HG03520 (cell line): ENCODE results near the gene DIP2B.
"Not testable (repeated sequence)": the region's sequence is repeated elsewhere in the genome, so short reads cannot be mapped to it uniquely, and the experiment has no call there.

Source experiments
- ATAC-seq: cut with Tn5 transposase; IDR thresholded peaks from one replicate; pipeline ENCODE4 v1.9.1; 2021; ENCODE audit warnings: mild to moderate bottlenecking, moderate library complexity; ENCODE audit not compliant: unreplicated experiment

The DIP2B gene

DNA sequence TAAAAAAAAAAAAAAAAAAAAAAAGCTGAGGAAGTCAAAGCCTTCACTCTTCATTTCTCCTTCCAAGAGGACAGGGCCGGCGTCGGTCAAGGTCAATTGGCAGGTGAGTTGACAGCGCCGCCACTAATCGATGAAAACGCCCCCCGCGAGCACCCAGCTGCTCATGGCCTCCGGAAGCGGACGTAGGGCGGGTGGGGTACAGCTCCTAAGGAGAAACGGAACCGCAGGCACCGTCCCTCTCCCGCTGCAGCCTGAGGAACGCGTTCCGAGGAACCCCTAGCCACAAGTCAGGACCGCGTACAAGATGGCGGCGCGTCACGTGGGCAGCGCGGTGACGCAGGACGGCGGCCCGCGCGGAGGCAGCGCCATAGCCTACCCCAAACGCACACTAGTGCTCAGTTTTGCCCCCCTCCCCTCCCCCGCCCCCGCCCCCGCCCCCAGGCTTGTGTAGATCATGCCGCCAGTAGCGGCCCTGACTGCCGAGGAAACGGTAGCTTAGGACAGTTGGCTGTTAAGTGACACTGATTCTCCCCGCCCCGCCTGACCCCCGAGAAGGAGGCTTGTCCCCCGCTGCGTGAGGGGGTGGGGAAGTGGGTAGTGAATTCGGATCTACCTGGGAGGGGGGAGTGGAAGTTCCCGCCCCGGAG is 259.0 kb downstream of the DIP2B start, which contains the start of gene ATF1:
Gene ATF1 (plus strand): TSS at position 463 of the 647 bp plus-strand sequence. CDS start 16,045 bp downstream, outside the sequence.
- peak; percentile 59 for ATAC-seq

DNA sequence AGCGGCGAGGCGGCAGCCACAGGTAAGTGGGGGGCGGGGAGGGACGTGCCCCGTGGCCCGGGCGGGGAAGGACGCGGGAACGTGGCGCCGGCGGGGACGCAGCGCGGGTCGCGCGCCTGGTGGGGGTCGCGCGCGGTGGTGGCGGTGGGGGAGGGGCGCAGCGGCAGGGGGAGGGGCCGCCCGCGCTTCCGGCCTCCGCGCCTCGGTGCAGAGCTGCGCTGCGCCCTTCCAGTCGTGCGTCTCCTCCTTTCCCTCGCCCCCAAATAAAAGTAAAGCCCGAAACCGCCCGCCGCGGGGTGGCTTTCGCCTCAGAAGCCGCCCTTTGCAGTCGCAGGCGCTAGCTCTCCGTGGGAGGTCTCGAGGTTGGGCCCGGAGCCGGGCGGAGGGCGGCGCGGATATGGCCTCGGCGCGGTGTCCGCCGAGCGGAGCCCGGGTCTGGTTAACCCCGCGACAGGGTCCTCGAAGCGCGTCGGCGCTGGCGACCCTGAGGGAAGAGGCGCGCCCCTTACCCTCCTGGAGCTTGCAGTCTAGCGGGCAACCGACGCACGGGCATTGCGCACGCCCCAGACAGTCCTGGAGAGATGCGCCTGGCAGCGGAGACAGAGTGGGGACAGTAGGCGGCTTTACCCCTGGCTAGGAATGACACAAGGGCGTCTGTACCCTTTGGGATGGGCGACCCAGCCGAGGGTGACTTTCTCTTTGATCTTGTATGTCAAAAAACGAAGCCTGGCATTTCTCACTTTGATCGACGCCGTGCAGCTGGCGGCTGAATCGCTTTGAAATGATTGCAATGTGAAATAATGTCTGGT is 259.7 kb downstream of the DIP2B start:
- peak; percentile 36 for ATAC-seq

DNA sequence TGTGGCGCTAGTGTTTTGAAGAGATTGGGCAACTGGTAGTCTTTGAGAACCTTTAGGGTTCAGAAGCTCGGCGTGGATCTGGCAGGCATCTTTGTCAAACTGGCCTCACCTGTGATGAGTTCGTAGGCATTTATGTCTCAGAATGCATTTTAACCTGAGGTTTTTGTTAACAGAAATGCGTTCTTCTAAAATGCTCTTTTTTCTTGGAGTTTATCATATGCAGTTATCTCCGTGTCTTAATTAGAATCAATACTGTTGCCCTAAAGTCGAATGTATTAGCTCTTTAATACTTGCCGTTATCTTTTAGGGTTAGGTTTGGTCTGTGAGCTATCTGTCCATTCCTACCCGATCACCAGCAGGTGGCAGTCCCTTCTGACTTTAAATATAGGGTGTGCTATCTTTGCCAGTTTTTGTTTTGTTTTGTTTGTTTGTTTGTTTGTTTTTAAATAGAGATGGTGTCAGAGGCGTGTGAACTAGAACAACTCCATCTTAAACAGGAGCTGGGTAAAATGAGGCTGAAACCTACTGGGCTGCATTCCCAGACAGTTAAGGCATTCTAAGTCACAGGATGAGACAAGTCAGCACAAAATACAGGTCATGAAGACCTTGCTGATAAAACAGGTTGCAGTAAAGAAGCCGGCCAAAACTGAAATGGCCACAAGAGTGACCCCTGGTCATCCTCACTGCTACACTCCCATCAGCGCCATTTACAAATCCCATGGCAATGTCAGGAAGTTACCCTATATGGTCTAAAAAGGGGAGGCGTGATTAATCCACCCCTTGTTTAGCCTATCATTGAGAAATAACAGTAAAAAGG is 260.5 kb downstream of the DIP2B start:
- peak; percentile 34 for ATAC-seq

DNA sequence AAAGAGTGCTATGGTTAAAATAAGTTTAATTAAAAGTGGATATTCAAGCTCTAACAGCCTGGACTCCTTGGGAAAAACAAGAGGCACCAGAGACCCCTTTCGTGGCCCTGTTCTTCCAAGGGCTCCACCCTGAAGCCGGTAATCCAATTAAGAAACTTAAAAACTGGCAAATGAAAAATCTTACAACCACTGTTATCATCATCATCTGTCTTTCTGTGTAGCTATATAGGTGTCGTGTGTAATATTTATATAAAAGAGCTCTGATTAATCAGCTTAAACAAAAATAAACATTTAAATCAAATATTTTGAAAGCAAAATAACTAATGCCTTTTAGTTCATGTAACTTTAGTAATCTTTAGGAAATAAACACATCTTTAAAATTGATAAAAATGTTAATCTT is 263.6 kb downstream of the DIP2B start:
- ATAC-seq, result no peak

DNA sequence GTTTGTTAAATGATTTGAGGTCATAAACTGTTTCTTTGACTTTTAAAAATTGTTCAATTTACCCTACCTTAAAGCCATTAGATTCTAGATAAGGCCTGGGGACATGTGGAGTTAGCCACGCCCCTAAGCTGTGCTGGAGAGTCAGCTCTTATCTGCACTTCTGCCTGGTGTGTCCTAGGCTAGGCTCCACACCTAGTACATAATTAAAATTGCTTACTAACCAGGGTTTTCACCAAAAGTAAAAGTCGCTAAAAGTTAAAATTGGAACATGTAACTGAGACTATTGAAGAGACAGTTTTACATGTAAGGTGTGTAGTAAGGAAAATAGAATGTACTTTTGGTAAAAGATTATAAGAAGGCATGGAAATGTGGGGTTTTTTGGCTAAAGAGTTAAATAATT is 264.0 kb downstream of the DIP2B start:
- ATAC-seq, result not testable (repeated sequence)

DNA sequence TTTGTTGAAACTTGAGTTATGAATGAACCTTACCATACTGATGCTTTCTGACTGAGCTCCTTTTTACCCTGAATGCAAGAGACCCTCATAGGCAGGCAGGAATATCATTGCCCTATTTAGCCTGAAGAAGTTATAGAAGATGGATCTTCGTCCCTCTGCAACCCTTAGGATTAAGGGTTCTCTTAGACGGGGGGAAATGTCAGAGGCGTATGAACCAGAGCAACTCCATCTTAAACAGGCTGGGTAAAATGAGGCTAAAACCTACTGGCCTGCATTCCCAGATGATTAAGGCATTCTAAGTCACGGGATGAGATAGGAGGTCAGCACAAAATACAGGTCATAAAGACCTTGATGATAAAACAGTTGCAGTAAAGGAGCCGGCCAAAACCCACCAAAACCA is 266.6 kb downstream of the DIP2B start:
- no peak for ATAC-seq

DNA sequence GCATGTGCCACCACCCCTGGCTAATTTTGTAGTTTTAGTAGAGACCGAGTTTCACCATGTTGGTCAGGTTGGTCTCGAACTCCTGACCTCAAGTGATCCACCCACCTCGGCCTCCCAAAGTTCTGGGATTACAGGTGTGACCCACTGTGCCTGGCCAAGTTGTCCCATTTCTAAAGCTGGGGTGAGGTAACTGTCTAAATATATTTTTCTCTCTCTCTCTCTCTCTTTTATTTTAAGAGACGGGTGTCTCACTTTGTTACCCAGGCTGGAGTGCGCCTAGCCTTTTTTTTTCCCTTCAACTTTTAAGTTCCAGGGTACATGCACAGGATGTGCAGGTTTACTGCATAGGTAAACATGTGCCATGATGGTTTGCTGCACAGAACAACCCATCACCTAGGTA is 267.7 kb downstream of the DIP2B start:
- no peak for ATAC-seq

DNA sequence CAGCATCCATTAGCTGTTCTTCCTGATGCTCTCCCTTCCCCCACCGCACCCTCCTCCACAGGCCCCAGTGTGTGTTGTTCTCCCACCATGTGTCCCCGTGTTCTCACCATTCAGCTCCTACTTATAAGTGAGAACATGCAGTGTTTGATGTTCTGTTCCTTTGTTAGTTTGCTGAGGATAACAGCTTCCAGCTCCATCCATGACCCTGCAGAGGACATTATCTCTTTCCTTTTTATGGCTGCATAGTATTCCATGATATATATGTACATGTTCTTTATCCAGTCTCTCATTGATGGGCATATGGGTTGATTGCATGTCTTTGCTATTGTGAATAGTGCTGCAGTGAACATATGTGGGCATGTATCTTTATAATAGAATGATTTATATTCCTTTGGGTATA is 268.1 kb downstream of the DIP2B start:
- ATAC-seq, result no peak

DNA sequence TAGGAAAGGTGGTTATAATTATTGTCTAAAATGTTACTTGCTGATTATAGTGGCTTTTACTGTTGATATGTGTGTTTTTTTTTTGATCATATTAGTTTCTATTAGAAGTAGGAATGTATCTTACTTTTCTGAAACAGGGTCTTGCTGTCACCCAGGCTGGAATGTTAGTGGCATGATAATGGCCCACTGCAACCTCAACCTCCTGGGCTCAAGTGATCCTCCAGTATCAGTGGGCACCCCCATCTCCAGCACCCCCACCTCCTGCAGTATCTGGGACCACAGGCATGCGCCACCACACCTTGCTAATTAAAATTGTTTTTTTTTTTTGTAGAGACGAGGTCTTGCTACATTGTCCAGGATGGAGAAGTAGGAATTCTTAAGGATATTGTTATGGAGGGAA is 270.5 kb downstream of the DIP2B start:
- no peak for ATAC-seq

DNA sequence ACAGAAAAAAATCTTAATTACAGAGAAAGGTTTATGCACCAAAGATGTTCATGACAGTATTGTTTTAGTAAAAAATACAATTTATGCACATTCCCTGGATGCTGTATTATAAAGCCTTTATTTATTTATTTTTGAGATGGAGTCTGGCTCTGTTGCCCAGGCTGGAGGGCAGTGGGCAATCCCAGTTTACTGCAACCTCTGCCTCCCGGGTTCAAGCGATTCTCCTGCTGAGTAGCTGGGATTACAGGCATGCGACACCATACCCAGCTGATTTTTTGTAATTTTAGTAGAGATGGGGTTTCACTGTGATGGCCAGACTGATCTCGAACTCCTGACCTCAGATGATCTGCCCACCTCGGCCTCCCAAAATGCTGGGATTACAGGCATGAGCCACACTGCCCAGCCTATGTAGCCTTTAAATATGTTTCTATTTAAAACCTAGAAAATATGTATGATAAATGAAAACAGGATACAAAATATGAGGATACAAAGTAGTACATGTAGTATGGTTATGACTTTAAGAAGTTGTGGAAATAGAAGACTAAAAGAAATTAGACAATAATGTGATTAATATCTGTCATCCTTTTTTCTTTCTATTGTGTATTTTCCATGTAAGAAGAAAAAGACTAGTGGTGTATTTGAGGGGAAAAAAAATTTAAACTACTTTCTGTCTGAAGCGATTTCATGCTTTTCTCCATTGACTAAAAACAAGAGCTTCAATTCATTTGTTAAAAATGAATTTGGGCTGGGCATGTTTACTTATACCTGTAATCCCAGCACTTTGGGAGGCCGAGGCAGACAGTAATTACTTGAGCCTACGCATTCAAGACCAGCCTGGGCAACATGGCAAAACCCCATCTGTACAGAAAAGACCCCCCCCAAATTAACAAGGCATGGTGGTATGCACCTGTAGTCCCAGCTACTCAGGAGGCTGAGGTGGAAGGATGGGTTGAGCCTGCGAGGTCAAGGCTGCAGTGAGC is 272.3 kb downstream of the DIP2B start:
- ATAC-seq, result no peak

DNA sequence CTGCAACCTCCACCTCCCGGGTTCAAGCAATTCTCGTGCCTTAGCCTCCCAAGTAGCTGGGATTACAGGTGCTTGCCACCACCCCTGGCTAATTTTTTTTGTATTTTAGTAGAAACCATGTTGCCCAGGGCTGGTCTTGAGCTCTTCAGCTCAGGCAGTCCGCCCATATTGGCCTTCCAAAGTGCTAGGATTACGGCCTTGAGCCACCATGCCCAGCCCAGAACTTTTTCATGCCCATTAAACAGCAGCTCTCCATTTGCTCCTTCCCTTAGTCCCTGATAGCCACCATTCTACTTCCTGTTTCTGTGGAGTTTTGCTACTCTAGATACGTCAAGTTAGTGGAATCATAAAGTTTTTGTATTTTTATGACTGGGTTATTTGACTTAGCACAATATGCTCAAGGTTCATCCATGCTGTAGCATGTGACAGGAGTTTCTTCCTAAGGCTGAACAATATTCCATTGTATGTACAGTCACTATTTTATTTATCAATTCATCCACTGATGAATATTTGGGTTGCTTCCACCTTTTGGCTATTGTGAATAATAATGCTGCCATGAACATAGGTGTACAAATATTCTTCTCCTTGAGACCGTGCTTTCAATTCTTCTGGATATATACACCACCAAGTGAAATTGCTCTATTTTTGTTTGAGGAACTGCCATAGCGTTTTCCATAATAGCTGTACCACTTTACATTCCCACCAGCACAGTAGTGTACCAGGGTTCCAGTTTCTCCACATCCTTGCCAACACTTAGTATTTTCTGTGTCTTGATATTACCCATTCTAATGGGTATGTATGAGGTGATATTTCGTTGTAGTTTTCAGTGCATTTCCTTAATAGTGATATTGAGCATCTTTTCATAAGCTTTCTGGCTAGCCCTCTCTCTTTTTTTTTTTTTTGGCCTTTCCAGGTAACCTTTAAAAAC is 274.1 kb downstream of the DIP2B start:
- no peak for ATAC-seq

DNA sequence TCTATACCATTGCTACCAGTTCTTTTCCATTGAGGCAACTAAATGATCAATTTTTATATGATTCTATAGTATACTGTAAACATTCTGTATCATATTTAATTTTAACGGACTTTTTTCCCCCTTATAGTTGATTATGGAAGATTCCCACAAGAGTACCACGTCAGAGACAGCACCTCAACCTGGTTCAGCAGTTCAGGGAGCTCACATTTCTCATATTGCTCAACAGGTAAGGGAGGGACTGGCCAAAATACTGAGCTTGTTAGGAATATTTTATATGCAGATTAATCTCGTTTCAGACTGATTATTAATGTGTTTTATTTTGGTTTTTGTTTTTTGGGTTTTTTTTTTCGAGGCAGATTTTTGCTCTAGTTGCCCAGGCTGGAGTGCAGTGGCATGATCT is 275.2 kb downstream of the DIP2B start:
- no peak for ATAC-seq

DNA sequence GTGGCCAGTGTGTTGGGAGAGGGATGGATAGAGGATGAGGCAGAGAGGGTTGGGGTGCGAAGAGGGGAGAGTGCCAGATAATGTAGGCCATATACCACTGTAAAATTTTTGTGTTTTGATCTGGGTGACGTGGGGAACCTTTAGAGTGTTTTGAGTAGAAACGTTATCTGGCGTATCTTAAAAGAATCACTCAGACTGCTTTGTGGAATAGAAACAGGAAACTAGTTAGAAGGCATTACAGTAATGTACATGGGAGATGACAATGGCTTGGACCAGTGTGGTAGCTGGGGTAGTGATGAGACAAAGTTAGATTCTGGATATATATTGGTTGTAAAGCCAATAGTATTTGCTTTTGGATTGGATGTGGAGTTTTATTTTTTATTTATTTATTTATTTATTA is 279.7 kb downstream of the DIP2B start:
- no peak for ATAC-seq

DNA sequence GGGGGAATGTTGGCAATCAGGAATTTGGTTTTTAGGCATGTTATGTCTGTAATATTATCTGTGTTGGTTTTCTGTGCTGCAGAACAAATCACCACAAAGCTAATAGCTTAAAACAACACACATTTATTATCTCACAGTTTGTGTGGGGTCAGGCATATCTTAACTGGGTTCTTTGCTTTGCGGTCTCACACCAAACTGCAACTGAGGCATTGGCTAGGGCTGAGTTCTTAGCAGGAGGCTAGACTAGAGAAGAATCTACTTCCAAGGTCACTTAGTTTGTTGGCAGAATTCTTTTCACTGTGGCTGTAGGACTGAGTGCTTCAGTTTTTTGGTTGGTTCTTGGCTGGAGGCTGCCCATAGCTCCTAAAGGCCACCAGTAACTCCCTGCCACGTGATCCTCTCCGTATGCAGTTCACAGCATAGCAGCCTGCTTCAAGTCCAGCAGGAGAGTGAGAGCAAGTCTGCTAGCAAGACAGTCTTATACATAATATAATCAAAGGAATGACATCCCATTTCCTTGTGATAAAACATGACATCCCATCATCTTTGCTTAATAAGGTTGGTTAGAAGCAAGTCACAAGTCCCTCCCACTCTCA is 280.7 kb downstream of the DIP2B start:
- no peak for ATAC-seq

DNA sequence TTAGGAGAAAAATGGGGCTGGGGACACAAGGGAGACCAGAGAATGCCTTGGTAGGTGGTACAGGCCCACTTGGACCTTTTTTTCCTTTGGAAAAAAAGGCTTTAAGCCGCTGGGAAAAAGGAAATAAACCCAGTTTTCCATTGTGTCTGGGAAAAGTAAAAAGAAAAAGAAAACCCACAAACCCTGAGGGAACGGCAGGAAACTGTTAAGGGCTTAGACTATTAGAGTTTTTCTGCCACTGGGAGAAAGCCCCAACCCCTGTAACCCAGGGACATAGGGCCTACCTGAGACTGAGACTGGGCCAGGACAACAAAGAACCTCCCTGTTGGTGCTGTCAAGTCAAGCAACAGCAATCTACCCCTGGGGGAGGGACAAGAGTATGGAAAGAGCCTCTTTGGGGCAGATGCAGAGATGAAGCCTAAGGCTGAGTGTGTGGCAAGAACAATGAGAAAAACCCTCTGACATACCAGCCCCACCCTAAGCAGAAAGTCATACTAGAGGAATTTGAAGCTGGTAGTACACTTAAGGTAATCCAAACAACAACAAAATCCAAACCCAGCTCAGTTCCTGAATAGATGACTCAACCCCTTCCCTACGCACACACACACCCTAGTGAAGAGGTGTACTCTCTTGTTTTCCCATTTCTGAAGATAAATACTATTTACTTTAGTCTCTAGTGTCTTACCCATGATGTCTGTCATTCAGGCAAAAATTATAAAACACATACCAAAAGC is 281.9 kb downstream of the DIP2B start:
- ATAC-seq, result no peak

DNA sequence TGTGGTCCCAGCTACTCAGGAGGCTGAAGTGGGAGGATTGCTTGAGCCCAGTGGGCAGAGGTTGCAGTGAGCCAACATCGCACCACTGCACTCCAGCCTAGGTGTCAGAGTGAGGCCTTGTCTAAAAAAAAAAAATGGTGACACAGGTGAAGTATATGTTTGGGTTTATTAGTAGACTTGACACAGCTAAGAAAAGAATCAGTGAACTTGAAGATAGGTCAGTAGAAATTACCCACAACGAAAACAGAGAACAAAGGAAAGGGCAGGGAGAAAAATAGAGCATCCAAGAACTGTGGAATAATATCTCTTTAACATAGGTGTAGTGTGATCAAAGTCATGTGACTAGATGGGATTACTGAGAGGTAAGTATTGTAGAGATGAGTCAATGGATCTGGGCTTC is 282.8 kb downstream of the DIP2B start:
- ATAC-seq, result no peak

DNA sequence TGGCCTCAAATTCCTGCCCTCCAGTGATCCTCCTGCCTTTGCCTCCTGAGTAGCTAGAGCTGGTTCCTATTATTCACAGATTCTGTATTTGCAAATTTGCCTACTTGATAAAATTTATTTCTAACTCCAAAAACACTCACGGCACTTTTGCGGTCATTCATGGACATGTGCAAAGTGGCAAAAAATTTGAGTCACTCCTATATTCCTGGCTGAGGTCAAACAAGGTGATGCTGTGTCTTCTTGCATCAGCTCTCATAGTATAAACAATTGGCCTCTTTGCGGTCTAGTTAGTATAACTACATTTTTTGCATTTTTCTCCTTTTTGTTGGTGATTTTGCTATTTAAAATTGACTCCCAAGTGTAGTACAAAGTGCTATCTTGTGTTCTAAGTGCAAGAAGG is 283.8 kb downstream of the DIP2B start:
- no peak for ATAC-seq

DNA sequence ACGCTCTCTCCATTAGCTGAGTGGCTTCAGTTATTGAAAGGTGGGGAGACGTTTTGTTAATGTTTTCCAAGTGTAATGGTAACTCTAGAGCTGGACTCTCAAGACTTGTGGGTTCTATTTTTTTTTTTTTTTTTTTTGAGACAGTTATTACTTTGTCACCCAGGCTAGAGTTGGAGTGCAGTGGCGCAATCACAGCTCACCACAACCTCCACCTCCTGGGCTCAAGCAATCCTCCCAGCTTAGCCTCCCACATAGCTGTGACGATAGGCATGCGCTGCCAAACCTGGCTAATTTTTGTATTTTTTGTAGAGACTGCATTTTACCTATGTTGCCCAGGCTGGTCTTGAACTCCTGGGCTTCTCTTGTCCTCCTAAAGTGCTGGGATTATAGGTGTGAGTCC is 285.3 kb downstream of the DIP2B start:
- ATAC-seq, result no peak
